Measurements from ENCODE around the gene LIN37. TPM values are rescaled to one million over a fixed set of nuclear protein-coding genes. Genes with fewer than 3 reads are reported as not detected.

Gene LIN37
- total and polyA plus RNA-seq, 9 of the 15 experiments (the other 6 are each of a cell fraction or from before 2014, with no cell fraction given), result 1.2 to 12.5 (median 8.6) TPM

DNA sequence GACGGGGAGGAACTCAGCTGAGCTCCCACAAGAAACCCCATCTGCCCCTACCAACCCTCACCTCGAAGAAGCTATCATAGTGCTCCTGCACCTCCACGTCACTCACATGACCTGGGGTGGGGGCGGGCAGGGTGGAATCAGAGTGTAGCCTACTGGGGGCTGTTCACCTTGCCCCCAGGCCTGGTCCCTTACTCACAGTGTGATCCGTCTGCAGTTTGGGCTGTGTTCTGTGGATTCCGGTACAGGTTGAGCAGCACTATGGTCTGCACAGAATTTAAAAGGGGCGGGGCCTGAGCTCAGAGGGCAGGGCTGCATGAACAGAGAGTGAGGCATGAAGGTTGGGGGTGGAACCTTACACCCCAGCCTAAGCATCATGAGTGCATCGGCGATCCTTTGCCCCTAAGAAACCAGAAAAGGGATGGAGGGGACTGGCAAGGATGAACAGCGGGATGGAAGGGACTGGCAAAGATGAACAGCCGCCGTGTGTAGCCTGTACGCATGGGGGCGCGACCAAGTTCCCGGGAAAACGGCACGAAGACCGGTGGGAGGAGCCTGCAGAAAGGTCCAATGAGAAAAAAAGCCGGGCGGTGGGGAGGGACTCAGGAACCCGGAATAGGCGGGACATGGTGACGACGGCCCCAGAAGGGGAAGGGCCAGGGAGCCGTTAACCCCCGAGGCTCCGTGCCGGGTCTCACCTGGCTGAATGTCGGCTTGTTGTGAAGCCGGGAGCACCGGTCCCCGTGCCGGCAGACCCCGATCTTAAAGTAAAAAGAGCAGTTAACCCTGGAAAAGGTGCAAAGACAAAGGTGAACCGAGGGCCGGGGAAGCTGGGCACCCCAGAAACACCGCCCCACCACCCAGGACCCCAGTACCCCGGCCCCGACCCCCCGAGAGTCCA lies 3.7 kb upstream of the LIN37 start (continued):
- TF ChIP-seq, protein P1, sequence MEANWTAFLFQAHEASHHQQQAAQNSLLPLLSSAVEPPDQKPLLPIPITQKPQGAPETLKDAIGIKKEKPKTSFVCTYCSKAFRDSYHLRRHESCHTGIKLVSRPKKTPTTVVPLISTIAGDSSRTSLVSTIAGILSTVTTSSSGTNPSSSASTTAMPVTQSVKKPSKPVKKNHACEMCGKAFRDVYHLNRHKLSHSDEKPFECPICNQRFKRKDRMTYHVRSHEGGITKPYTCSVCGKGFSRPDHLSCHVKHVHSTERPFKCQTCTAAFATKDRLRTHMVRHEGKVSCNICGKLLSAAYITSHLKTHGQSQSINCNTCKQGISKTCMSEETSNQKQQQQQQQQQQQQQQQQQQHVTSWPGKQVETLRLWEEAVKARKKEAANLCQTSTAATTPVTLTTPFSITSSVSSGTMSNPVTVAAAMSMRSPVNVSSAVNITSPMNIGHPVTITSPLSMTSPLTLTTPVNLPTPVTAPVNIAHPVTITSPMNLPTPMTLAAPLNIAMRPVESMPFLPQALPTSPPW (CRISPR knock-in tag; IDR thresholded peaks at IDR 0.05), result peak; percentile 63; the same call in 1 of the 2 replicates
- TF ChIP-seq TSC22D4 (tag; IDR thresholded peaks at IDR 0.05), result no peak
- no peak for TF ChIP-seq NBN (IDR thresholded peaks at IDR 0.05; ENCODE audit: low read depth)
- TF ChIP-seq GTF2B (IDR thresholded peaks at IDR 0.05; ENCODE audit: extremely low read depth, insufficient read length), result no peak
- TF ChIP-seq HDAC1 (IDR thresholded peaks at IDR 0.05), result peak in 1 of 2 experiments; percentile 82; a peak in 2 of 4 replicates
- TF ChIP-seq TARDBP (IDR thresholded peaks at IDR 0.05), result no peak
- no peak for TF ChIP-seq SAFB2 (IDR thresholded peaks at IDR 0.05; ENCODE audit: borderline replicate concordance, low read depth, low read length, severe bottlenecking)
- TF ChIP-seq RERE (CRISPR knock-in tag; IDR thresholded peaks at IDR 0.05; ENCODE audit: borderline replicate concordance), result no peak
- peak; percentile 79 for TF ChIP-seq SUPT5H (IDR thresholded peaks at IDR 0.05)
- TF ChIP-seq CGGBP1 (CRISPR knock-in tag; IDR thresholded peaks at IDR 0.05), result no peak
- no peak for TF ChIP-seq TEAD2 (tag; IDR thresholded peaks at IDR 0.05)
- no peak for TF ChIP-seq BCOR (IDR thresholded peaks at IDR 0.05)
- no peak for TF ChIP-seq MTA1 (IDR thresholded peaks at IDR 0.05; ENCODE audit: borderline replicate concordance)
- no peak for TF ChIP-seq PURB (CRISPR knock-in tag; IDR thresholded peaks at IDR 0.05; ENCODE audit: low read depth)
- peak; percentile 52; the same call in 1 of the 2 replicates for TF ChIP-seq RB1 (IDR thresholded peaks at IDR 0.05; ENCODE audit: low read depth)
- TF ChIP-seq HMGN3 (IDR thresholded peaks at IDR 0.05; ENCODE audit: borderline replicate concordance, extremely low read depth, insufficient read length, low read depth, low read length), result no peak
- peak; percentile 67; the same call in 1 of the 2 replicates for TF ChIP-seq HDAC2 (IDR thresholded peaks at IDR 0.05)

Measured in K562 (cell line).